NOMO-1 (cell line): ENCODE data around the gene B9D2.
A peak's percentile ranks its signal among the peaks of the same experiment; 100 is the strongest.
"Not testable (repeated sequence)": the region's sequence is repeated elsewhere in the genome, so short reads cannot be mapped to it uniquely, and the experiment has no call there.

Experiments
- DNase-seq, 2 experiments: peaks; one replicate each; lab custom pipeline; 2025; ENCODE audit not compliant: unreplicated experiment in 2 of 2; lab: John Stamatoyannopoulos, UW

The B9D2 gene

DNA sequence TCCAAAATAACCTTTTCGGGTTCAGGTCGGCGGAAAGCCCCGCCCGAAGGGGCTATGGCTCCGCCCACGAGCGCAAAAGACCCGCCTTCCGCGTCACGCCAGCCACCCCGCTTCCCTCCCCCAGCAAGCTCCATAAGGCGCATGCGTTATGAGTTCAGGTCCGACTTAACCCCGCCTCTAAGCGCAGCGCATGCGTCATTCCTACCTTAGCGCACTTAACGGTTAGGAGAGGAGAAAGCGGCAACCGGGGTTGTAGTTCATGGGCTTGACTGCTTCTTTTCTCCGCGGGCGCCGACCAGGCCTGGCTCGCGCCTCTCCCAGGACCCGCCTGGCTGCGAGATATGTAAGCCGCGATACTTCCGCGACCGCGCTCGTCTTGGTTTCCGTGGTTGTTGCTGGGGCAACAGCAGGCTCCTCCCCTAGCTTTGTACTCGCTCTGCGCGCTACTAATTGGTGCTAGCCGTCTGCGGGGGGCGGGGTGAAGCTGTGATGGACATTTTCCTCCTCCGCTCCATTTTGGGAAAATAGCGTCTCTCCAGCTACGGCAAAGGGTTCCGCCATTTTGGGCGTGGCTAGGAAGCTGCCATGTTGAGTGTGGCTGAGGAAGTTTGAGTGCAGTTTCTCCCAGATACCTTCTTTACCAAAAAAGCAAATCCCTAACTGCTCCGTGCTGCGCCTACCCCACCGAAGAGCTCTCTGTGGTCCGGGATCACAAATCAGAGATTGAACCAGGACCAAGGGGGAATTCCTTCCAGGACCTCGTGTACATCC lies at the start of gene B9D2:
Gene B9D2, minus strand, starts transcription at position 397 of the 771 bp plus-strand sequence. CDS start 630 bp downstream, outside the sequence.
- DNase-seq: peak; percentile 96 to 99

DNA sequence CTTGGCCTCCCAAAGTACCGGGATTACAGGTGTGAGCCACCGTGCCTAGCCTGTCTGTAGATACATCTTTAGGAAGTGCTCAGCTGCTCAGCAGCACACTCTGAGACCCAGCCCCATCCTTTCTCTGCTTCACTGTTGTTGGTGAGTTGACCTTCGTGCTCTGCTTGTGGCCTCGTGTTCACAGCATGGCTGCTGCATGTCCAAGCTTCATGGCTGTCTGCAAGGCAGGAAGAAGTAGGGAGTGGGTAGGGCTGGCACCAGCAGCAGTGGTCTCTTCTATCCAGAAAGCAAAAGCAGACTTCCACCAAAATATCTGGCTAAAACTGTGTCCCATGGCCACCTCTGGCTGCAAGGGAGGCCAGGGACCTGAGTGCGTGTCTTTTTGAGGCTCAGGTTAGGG lies 49.0 kb upstream of the B9D2 start:
- DNase-seq: no peak

DNA sequence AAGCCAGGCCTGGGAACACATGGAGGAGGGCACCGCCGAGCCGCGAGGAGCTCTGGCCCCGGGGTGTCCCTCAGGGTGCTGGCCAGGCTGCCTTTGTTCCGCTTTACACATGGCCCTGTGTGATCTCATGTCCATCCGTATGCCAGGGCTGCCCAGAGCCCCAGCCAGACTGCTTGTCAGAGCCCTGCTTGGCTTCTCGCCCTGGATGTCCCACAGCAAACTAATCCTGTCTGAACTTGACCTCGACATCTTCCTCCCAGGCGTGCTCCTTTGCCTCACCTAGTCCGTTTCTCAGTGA lies 48.0 kb upstream of the B9D2 start:
- no peak for DNase-seq

DNA sequence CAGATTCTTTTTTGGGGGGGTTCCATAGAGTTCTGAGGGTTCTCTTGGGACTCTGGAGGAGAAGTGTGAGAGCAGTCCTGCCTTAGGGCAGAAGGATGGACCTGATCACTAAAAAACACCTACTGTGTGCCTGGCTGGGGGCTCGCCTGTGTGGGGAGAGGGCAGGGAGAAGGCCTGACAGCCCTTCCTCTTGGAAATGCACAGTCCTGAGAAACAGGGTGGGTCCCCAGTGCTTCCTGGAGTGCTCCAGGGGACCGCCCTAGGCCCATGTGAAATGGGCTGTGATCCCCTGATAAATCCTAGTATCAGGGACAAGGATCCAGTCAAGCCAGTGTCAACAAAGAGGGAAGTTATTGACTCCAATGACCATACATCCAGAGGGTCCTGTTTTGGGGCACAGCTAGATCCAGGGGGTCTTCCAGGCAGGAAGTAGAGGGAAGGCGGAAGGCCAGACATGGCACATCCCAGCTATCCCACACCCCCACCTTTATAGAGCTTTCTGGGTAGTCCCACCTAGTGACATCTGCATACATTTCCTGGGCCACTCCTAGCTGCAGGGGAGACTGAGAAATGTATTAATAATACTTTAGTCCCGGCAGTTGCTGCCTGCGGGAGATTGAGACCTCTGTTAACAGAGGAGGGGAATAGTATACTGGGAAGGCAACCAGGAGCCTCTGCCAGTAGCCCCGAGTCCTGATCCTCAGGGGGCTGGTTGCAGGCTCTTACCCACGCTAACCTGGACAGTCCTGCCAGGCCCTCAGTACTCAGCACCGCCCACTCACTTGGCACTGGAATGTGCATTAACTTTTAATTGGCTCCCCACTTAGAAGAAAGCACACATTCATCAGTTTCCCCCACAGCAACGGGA lies 47.4 kb upstream of the B9D2 start:
- DNase-seq: no peak

GRCh38 chr19:41410336-41411054 lies 46.5 kb upstream of the B9D2 start:
- no peak for DNase-seq

- DNase-seq: no peak
These were observed 45.3 kb upstream of the B9D2 start for GRCh38 chr19:41409288-41409687.

DNA sequence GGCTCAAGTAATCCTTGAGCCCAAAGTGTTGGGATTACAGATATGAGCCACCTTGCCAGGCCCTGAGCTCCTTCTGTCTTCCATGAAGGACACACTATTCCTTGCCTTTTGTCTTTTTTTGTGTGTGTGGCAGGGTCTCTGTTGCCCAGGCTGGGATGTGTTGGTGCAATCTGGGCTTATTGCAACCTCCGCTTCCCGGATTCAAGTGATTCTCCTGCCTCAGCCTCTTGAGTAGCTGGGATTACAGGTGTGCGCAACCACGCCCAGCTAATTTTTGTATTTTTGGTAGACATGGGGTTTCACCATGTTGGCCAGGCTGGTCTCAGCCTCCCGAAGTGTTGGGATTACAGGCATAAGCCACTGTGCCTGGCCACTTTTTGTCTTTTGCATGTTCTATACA lies 44.9 kb upstream of the B9D2 start:
- DNase-seq: not testable (repeated sequence)

DNA sequence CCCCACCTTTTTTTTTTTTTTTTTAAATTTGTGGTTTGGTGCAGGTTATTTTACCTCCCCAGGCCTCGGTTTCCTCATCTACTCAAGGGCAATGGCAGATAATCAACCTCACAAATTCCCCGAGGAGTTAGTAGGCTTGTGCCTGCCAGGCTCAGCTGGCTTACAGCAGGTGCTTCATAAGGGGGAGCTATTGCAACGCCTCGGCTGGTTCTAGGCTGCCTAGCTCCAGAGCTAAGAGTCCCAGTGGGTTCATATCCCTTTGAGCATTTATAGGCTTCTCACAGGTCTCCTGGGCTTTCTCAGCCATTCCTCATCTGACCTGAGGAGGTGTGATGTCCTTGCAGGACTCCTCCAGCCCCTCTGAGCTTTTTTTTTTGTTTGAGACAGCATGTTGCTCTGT lies 44.3 kb upstream of the B9D2 start:
- peak; percentile 41 to 56 for DNase-seq

- DNase-seq: peak; percentile 44 to 74
These were observed 43.3 kb upstream of the B9D2 start for GRCh38 chr19:41407271-41407670.

DNA sequence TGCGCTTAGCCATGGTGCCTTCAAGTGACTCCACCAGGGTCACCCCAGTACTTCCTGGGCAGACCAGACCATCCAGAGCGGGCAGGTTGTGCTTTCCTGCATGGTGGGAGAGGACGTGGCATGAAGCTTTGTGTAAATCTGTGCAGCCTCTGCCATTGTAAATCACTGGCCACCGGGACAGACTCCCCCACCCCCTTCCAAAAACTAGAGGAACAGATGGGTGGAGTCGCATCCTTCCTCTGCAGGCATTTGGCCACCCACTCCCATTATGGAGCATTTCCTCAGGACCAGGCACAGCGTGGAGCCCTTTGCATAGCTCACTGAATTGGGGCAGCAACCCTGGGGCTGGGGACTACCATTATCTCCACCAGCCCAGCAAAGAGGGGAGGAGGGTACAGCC lies 41.8 kb upstream of the B9D2 start:
- no peak for DNase-seq

- DNase-seq: no peak
These were observed 39.4 kb upstream of the B9D2 start for GRCh38 chr19:41403181-41403970.

DNA sequence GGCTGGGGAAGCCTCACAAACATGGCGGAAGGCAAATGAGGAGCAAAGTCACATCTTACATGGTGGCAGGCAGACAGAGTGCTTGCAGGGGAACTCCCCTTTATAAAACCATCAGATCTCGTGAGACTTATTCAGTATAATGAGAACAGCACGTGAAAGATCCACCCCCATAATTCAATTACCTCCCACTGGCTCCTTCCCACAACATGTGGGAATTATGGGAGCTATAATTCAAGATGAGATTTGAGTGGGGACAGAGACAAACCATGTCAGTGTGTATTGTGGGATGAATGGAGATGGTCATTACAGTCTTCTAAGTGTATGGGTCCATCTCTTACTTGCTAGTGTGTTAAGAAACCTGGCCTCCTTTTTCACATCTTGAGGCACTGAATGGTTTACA lies 38.1 kb upstream of the B9D2 start:
- DNase-seq: no peak

DNA sequence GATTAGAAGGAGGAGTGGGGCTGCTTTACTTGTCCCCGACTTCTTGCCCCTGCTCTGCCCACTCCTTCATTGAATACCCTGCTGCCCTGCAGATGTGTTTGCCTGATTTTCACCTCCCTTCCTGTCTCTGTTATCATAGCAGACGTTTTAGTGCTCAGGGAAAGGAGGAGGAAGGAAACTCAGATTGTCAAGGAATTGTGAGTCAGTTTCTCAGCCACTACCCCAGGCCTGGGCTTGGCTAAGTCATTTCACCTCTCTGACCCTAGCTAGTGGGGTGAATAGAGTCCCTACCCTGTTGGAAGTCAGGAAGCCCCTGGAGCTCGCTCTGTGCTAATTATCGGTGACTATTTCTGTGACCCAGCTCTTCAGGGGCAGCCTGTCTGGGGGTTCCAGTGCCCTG lies 37.5 kb upstream of the B9D2 start:
- DNase-seq: no peak

DNA sequence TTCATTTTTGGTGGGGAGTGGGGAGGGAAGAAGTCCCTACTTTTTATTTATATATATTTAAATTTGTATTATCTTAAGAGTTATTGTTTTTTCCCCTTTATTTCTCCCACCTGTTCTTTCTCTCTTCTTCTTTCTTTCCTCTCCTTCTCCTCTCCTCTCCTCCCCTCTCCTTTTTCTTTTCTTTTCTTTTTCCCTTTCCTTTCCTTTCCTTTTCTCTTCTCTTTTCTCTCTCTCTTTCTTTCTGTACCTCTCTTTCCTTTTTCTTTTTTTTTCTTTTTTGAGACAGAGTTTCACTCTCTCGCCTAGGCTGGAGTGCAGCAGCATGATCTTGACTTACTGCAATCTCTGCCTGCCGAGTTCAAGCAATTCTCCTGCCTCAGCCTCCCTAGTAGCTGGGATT lies 35.6 kb upstream of the B9D2 start:
- DNase-seq: no peak

GRCh38 chr19:41399091-41399490 lies 35.1 kb upstream of the B9D2 start:
- no peak for DNase-seq

- peak in 1 of 2 experiments; percentile 15 for DNase-seq
These were observed 34.6 kb upstream of the B9D2 start for GRCh38 chr19:41398598-41398997.

GRCh38 chr19:41398050-41398418 lies 34.1 kb upstream of the B9D2 start:
- peak in 1 of 2 experiments; percentile 41 for DNase-seq

DNA sequence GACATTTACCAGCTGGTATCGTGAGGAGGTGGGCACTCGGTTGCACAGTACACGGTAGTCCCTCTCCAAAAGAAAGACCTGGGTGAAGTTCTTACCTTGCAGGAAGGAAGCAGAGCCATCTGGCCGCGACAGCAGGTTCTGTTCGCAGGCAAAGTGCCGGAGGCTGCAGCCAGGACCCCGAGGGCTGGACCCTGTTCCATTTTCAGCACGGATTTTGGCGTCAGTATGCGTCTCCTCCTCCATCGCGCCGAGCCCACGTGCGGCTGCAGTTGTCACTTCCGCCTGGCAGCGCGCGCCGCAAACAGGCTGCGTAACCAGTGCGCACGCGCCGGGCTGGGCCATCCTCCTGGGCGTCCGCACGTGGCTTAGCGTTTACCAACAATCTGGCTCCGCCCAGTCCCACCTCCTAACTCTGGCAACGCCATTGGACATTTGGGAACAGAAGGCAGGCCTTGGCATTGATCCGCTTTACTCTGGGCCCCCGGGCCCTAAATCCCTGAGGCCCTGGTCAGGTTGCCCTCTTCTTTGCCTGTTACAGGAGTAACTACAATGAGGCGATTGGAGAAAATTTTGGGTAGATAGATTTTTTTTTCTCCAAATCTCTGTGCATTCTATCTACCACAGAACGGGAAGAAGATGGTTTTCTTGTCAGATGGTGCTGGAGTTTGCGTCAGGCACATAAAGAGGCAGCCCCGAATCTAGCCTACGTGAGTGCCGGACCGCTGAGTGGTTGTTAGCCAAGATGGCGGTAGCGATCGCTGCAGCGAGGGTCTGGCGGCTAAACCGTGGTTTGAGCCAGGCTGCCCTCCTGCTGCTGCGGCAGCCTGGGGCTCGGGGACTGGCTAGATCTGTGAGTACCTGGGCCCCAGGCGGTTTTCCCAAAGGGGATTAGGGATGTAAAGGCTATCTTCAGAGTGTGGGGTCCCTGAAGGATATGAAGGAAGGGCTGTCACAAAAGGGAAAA lies 33.4 kb upstream of the B9D2 start, which contains the start of the genes BCKDHA and EXOSC5:
Gene BCKDHA, plus strand, starts transcription at position 733 of the 964 bp plus-strand sequence. Its CDS starts 10 bp downstream, at position 743.
Gene EXOSC5, minus strand, starts transcription at position 274 of the 964 bp plus-strand sequence. Its CDS starts 31 bp downstream, at position 243.
- DNase-seq: peak; percentile 99

DNA sequence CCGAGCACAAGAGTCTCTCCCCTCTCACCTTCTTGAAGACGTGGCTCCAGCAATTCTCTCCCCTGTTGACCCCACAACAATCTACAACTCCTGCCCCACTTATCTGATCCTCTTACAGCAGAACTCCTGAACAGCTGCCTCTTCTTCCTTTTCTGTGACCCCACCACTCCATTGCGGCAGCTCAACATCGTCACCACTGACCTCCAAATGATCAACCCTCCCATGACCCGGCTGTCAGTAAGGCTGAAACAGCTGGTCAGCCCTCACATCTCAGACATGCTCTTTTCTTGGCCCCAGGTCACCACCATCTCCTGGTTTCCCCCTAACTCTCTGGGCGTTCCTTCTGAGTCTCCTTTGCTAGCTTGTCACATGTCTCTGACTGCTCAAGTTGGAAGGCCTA lies 31.4 kb upstream of the B9D2 start:
- no peak for DNase-seq
